AG09319 (cell line): Measurements from ENCODE around the gene ARMH4.
A peak's percentile ranks its signal among the peaks of the same experiment; 100 is the strongest.

Experiments
- DNase-seq: peaks from one replicate; pipeline ENCODE4 v3.0.0-alpha.2; 2010; ENCODE audit warnings: low read depth; ENCODE audit errors: extremely low read depth
- TF ChIP-seq, protein P1 (sequence below): IDR thresholded peaks from 2 replicates; pipeline ENCODE4 v1.5.1; 2011; ENCODE audit warnings: low read depth, mild to moderate bottlenecking, inconsistent platforms, low read length, moderate library complexity

The ARMH4 gene

GRCh38 chr14:58166005-58166983, 14.3 kb upstream of the ARMH4 start:
- TF ChIP-seq, protein P1, sequence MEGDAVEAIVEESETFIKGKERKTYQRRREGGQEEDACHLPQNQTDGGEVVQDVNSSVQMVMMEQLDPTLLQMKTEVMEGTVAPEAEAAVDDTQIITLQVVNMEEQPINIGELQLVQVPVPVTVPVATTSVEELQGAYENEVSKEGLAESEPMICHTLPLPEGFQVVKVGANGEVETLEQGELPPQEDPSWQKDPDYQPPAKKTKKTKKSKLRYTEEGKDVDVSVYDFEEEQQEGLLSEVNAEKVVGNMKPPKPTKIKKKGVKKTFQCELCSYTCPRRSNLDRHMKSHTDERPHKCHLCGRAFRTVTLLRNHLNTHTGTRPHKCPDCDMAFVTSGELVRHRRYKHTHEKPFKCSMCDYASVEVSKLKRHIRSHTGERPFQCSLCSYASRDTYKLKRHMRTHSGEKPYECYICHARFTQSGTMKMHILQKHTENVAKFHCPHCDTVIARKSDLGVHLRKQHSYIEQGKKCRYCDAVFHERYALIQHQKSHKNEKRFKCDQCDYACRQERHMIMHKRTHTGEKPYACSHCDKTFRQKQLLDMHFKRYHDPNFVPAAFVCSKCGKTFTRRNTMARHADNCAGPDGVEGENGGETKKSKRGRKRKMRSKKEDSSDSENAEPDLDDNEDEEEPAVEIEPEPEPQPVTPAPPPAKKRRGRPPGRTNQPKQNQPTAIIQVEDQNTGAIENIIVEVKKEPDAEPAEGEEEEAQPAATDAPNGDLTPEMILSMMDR: peak; percentile 89
- peak; percentile 34 for DNase-seq

DNA sequence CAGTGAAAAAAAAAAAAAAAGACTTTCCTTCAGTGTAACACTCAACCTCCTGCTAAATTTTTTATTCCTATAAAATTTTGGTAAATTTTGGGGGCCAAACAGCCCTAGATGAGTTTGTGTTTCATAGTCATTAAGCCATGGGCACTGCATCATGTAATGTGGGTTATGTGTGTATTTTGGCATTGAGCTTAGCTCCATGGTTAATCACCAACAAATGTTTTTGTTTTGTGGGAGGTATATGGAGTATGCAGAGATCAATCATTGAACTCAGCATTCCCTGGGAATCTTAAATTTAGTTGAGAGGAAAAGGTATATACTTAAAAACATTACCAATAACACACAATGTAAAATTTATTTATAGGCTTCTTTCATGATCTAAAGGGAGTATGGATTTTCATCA, 8.5 kb upstream of the ARMH4 start:
- TF ChIP-seq, protein P1: no peak
- DNase-seq: no peak

GRCh38 chr14:58151133-58152013, 640 bp downstream of the ARMH4 start:
- TF ChIP-seq, protein P1: no peak
- DNase-seq: no peak

- no peak for DNase-seq
- TF ChIP-seq, protein P1: no peak
These were observed 1.7 kb downstream of the ARMH4 start for GRCh38 chr14:58150243-58150805.

GRCh38 chr14:58149196-58149595, 2.8 kb downstream of the ARMH4 start:
- DNase-seq: no peak
- TF ChIP-seq, protein P1: no peak

GRCh38 chr14:58146399-58146798, 5.6 kb downstream of the ARMH4 start:
- TF ChIP-seq, protein P1: no peak
- no peak for DNase-seq
